Lower leg skin (tissue), 3 donors: Measurements from ENCODE around the gene RAC3.

Experiments
- POLR2A ChIP-seq, 2 donors: fragments of 450-650 bp; IDR thresholded peaks; one replicate each; pipeline ENCODE4 v1.6.1; 2016 to 2017; ENCODE audit warnings: antibody characterized with exemption in 2 of 2, mild to moderate bottlenecking in 1 of 2, moderate library complexity in 1 of 2
- TF ChIP-seq, protein P1 (sequence below), 3 donors: fragments of 450-650 bp; IDR thresholded peaks; one replicate each; pipeline ENCODE4 v1.5.1; 2016; ENCODE audit warnings: antibody characterized with exemption in 3 of 3, mild to moderate bottlenecking in 3 of 3, moderate library complexity in 2 of 3

DNA sequence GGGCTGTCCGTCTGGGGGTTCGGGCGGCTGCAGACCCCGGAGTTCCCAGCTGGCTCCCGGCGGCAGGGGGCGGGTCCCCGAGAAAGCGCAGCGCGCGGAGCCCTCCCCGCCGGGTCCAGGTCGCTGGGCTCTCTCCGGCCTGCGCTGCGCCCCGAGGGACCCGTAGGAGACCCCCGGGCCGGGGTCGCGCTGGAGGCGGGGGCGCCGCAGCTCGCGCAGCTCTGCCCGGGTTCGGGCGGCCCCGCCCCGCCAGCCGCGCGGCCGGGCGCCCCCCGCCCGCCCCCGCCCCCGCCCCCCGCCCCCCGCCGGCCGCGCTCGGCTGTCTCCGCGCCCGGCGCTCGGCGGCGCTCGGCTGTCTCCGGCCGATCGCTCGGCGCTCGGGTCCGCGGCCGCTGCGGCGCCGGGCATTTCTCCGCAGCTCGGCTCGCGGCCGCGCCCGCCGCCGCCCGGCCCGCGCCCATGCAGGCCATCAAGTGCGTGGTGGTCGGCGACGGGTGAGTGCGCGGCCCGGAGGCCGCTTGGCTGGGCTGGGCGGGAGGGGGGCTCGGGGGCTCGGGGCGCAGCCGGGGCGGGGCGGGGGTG is at the start of gene RAC3:
- TF ChIP-seq, protein P1, sequence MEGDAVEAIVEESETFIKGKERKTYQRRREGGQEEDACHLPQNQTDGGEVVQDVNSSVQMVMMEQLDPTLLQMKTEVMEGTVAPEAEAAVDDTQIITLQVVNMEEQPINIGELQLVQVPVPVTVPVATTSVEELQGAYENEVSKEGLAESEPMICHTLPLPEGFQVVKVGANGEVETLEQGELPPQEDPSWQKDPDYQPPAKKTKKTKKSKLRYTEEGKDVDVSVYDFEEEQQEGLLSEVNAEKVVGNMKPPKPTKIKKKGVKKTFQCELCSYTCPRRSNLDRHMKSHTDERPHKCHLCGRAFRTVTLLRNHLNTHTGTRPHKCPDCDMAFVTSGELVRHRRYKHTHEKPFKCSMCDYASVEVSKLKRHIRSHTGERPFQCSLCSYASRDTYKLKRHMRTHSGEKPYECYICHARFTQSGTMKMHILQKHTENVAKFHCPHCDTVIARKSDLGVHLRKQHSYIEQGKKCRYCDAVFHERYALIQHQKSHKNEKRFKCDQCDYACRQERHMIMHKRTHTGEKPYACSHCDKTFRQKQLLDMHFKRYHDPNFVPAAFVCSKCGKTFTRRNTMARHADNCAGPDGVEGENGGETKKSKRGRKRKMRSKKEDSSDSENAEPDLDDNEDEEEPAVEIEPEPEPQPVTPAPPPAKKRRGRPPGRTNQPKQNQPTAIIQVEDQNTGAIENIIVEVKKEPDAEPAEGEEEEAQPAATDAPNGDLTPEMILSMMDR (IDR thresholded peaks at IDR 0.05), result no peak
- TF ChIP-seq POLR2A (IDR thresholded peaks at IDR 0.05), result no peak
